ENCODE data around the gene FLOT1. TPM values are rescaled to one million over a fixed set of nuclear protein-coding genes. Genes with fewer than 3 reads are reported as not detected.

The FLOT1 gene
- total RNA-seq, 5 donors from 2014 or later (not counting 1 experiment from before 2014, with no cell fraction given) = 62.2 to 109 (median 74.2) TPM

- ChIA-PET POLR2A (no interaction called here), CTCF (no interaction called here)
- no peak overlapping the region for H3K27ac ChIP-seq (ENCODE audit: low read length)
- no peaks in the 10 kb centered on the region for H3K9me3 Mint-ChIP-seq
- no CpG with 5 or more reads among the region's 2 CpGs for WGBS (ENCODE audit: insufficient coverage)
- H3K9me3 ChIP-seq = no peaks in the 10 kb centered on the region
- peaks cover 9 to 20% (median 16%) of the 10 kb centered on the region in 3 donors for H3K4me1 Mint-ChIP-seq
- no peak overlapping the region for H3K4me3 ChIP-seq (ENCODE audit: control insufficient read depth in 1 of 2, extremely low read depth in 1 of 2, low read length in 1 of 2)
- H3K27me3 Mint-ChIP-seq = no peaks in the 10 kb centered on the region
- ATAC-seq (replicated peaks in 1 of 4) (no peak), DNase-seq (no peak)
- no peak overlapping the region for H3K4me3 Mint-ChIP-seq
- peaks cover 6 to 57% of the 10 kb centered on the region in 2 donors for H3K36me3 ChIP-seq (ENCODE audit: control insufficient read depth in 2 of 2, extremely low read depth in 1 of 2, insufficient read depth in 1 of 2, low read length in 1 of 2)
- H3K27ac Mint-ChIP-seq = no peak overlapping the region
- H3K4me1 ChIP-seq (ENCODE audit: control insufficient read depth in 1 of 2, extremely low read depth in 1 of 2, insufficient read depth in 2 of 2, low read length in 2 of 2) = peaks cover 0 to 7% of the 10 kb centered on the region in 2 experiments
- H3K27me3 ChIP-seq (replicated peaks in 1 of 2; ENCODE audit: control insufficient read depth in 2 of 2, extremely low read depth in 1 of 2, insufficient read depth in 2 of 2, low read length in 1 of 2) = no peaks in the 10 kb centered on the region
- H3K36me3 Mint-ChIP-seq = peaks cover 66% of the 10 kb centered on the region
Observed at GRCh38 chr6:30709101-30709868, 33.2 kb downstream of the FLOT1 start.

- no peak overlapping the region for H3K4me3 ChIP-seq (ENCODE audit: control insufficient read depth in 1 of 2, extremely low read depth in 1 of 2, low read length in 1 of 2)
- no peaks in the 10 kb centered on the region for H3K27me3 ChIP-seq (replicated peaks in 1 of 2; ENCODE audit: control insufficient read depth in 2 of 2, extremely low read depth in 1 of 2, insufficient read depth in 2 of 2, low read length in 1 of 2)
- ATAC-seq (replicated peaks in 1 of 4) (no peak), DNase-seq (no peak)
- no peaks in the 10 kb centered on the region for H3K9me3 ChIP-seq
- Mint-ChIP-seq H3K36me3 (peaks cover 64% of the 10 kb centered on the region), H3K27ac (no peak overlapping the region), H3K27me3 (no peaks in the 10 kb centered on the region), H3K4me1 (peaks cover 5 to 12% (median 10%) of the 10 kb centered on the region in 3 donors), H3K4me3 (no peak overlapping the region), H3K9me3 (no peaks in the 10 kb centered on the region)
- H3K27ac ChIP-seq (ENCODE audit: low read length) = no peak overlapping the region
- peaks cover 0 to 7% of the 10 kb centered on the region in 2 experiments for H3K4me1 ChIP-seq (ENCODE audit: control insufficient read depth in 1 of 2, extremely low read depth in 1 of 2, insufficient read depth in 2 of 2, low read length in 2 of 2)
- ChIA-PET CTCF (interaction anchor here in 1 of 2 donors (0.6 kb wide), 1 partner anchor 191 kb away, joined by 5 read pairs; no protein-coding TSS in a partner anchor), POLR2A (interaction anchor here in 1 of 2 donors (0.6 kb wide), 1 partner anchor 1447 kb away, joined by 5 read pairs; no protein-coding TSS in a partner anchor)
- peaks cover 10 to 54% of the 10 kb centered on the region in 2 donors for H3K36me3 ChIP-seq (ENCODE audit: control insufficient read depth in 2 of 2, extremely low read depth in 1 of 2, insufficient read depth in 1 of 2, low read length in 1 of 2)
- 100% methylated on average over 1 of the region's 6 CpGs for WGBS (ENCODE audit: insufficient coverage)
Observed at GRCh38 chr6:30707281-30707850, 35.1 kb downstream of the FLOT1 start.

- CTCF ChIA-PET = interaction anchor here in 1 of 2 donors (0.6 kb wide), 1 partner anchor 25 kb away, joined by 4 read pairs; no protein-coding TSS in a partner anchor
- WGBS (ENCODE audit: insufficient coverage) = 100% methylated on average over 2 of the region's 4 CpGs
- Mint-ChIP-seq H3K36me3 (peaks cover 54% of the 10 kb centered on the region), H3K4me1 (peaks cover 0 to under 1% (median 0%) of the 10 kb centered on the region in 3 donors), H3K27ac (peak overlapping the region in 1 of 2 donors; percentile 34), H3K9me3 (no peaks in the 10 kb centered on the region), H3K27me3 (no peaks in the 10 kb centered on the region), H3K4me3 (no peak overlapping the region)
- POLR2A ChIA-PET = interaction anchor here in 1 of 2 donors (0.6 to 0.7 kb wide), 2 partner anchors 12 to 896 kb away, joined by 3 to 8 read pairs; no protein-coding TSS in a partner anchor
- Histone ChIP-seq H3K4me1 (ENCODE audit: control insufficient read depth in 1 of 2, extremely low read depth in 1 of 2, insufficient read depth in 2 of 2, low read length in 2 of 2) (no peaks in the 10 kb centered on the region), H3K27me3 (replicated peaks in 1 of 2; ENCODE audit: control insufficient read depth in 2 of 2, extremely low read depth in 1 of 2, insufficient read depth in 2 of 2, low read length in 1 of 2) (no peaks in the 10 kb centered on the region), H3K36me3 (ENCODE audit: control insufficient read depth in 2 of 2, extremely low read depth in 1 of 2, insufficient read depth in 1 of 2, low read length in 1 of 2) (peaks cover 13 to 38% of the 10 kb centered on the region in 2 donors), H3K4me3 (ENCODE audit: control insufficient read depth in 1 of 2, extremely low read depth in 1 of 2, low read length in 1 of 2) (no peak overlapping the region), H3K9me3 (no peaks in the 10 kb centered on the region), H3K27ac (ENCODE audit: low read length) (no peak overlapping the region)
- ATAC-seq (replicated peaks in 1 of 4) (no peak), DNase-seq (no peak)
Observed at GRCh38 chr6:30705620-30706019, 36.9 kb downstream of the FLOT1 start.

GRCh38 chr6:30703821-30704220 is 38.7 kb downstream of the FLOT1 start:
- CTCF ChIA-PET = interaction anchor here in 1 of 2 donors (0.6 kb wide), 1 partner anchor 30 kb away, joined by 3 read pairs; no protein-coding TSS in a partner anchor
- H3K36me3 ChIP-seq (ENCODE audit: control insufficient read depth in 2 of 2, extremely low read depth in 1 of 2, insufficient read depth in 1 of 2, low read length in 1 of 2) = peaks cover 13 to 36% of the 10 kb centered on the region in 2 donors
- WGBS (ENCODE audit: insufficient coverage) = 100% methylated on average over 4 of the region's 4 CpGs

GRCh38 chr6:30703011-30703410 is 39.5 kb downstream of the FLOT1 start:
- no peak overlapping the region for H3K4me3 Mint-ChIP-seq
- Histone ChIP-seq H3K27me3 (replicated peaks in 1 of 2; ENCODE audit: control insufficient read depth in 2 of 2, extremely low read depth in 1 of 2, insufficient read depth in 2 of 2, low read length in 1 of 2) (no peaks in the 10 kb centered on the region), H3K4me1 (ENCODE audit: control insufficient read depth in 1 of 2, extremely low read depth in 1 of 2, insufficient read depth in 2 of 2, low read length in 2 of 2) (no peaks in the 10 kb centered on the region), H3K4me3 (ENCODE audit: control insufficient read depth in 1 of 2, extremely low read depth in 1 of 2, low read length in 1 of 2) (no peak overlapping the region), H3K9me3 (no peaks in the 10 kb centered on the region), H3K36me3 (ENCODE audit: control insufficient read depth in 2 of 2, extremely low read depth in 1 of 2, insufficient read depth in 1 of 2, low read length in 1 of 2) (peaks cover 13 to 30% of the 10 kb centered on the region in 2 donors), H3K27ac (ENCODE audit: low read length) (no peak overlapping the region)
- POLR2A ChIA-PET = no interaction called here
- no peaks in the 10 kb centered on the region for H3K9me3 Mint-ChIP-seq
- peaks cover 55% of the 10 kb centered on the region for H3K36me3 Mint-ChIP-seq
- no peaks in the 10 kb centered on the region for H3K4me1 Mint-ChIP-seq
- H3K27me3 Mint-ChIP-seq = no peaks in the 10 kb centered on the region
- CTCF ChIA-PET = no interaction called here
- H3K27ac Mint-ChIP-seq = no peak overlapping the region
- WGBS (ENCODE audit: insufficient coverage) = 96% methylated on average over 6 of the region's 10 CpGs
- DNase-seq = no peak
- no peak for ATAC-seq (replicated peaks in 1 of 4)

More at GRCh38 chr6:30703821-30704220, 38.7 kb downstream of the FLOT1 start:
- Histone ChIP-seq H3K4me3 (ENCODE audit: control insufficient read depth in 1 of 2, extremely low read depth in 1 of 2, low read length in 1 of 2) (no peak overlapping the region), H3K4me1 (ENCODE audit: control insufficient read depth in 1 of 2, extremely low read depth in 1 of 2, insufficient read depth in 2 of 2, low read length in 2 of 2) (no peaks in the 10 kb centered on the region), H3K27me3 (replicated peaks in 1 of 2; ENCODE audit: control insufficient read depth in 2 of 2, extremely low read depth in 1 of 2, insufficient read depth in 2 of 2, low read length in 1 of 2) (no peaks in the 10 kb centered on the region), H3K9me3 (no peaks in the 10 kb centered on the region), H3K27ac (ENCODE audit: low read length) (no peak overlapping the region)
- ATAC-seq (replicated peaks in 1 of 4) = no peak
- Mint-ChIP-seq H3K27me3 (no peaks in the 10 kb centered on the region), H3K4me1 (no peaks in the 10 kb centered on the region), H3K9me3 (no peaks in the 10 kb centered on the region), H3K4me3 (no peak overlapping the region), H3K36me3 (peaks cover 58% of the 10 kb centered on the region), H3K27ac (no peak overlapping the region)
- DNase-seq = no peak
- POLR2A ChIA-PET = no interaction called here

GRCh38 chr6:30700340-30700739 is 42.1 kb downstream of the FLOT1 start:
- Histone ChIP-seq H3K4me3 (ENCODE audit: control insufficient read depth in 1 of 2, extremely low read depth in 1 of 2, low read length in 1 of 2) (no peak overlapping the region), H3K36me3 (ENCODE audit: control insufficient read depth in 2 of 2, extremely low read depth in 1 of 2, insufficient read depth in 1 of 2, low read length in 1 of 2) (peaks cover 13 to 23% of the 10 kb centered on the region in 2 donors), H3K4me1 (ENCODE audit: control insufficient read depth in 1 of 2, extremely low read depth in 1 of 2, insufficient read depth in 2 of 2, low read length in 2 of 2) (no peaks in the 10 kb centered on the region), H3K9me3 (no peaks in the 10 kb centered on the region), H3K27me3 (replicated peaks in 1 of 2; ENCODE audit: control insufficient read depth in 2 of 2, extremely low read depth in 1 of 2, insufficient read depth in 2 of 2, low read length in 1 of 2) (no peaks in the 10 kb centered on the region), H3K27ac (ENCODE audit: low read length) (no peak overlapping the region)
- H3K36me3 Mint-ChIP-seq = peaks cover 40% of the 10 kb centered on the region
- H3K4me3 Mint-ChIP-seq = no peak overlapping the region
- ATAC-seq (replicated peaks in 1 of 4) (no peak), DNase-seq (no peak)
- WGBS (ENCODE audit: insufficient coverage) = no CpG with 5 or more reads among the region's 4 CpGs
- no peak overlapping the region for H3K27ac Mint-ChIP-seq
- ChIA-PET CTCF (interaction anchor here in 1 of 2 donors (0.5 to 1.0 kb wide), 2 partner anchors 21 to 147 kb away, joined by 3 to 5 read pairs; no protein-coding TSS in a partner anchor), POLR2A (interaction anchor here in 1 of 2 donors (0.6 kb wide), 1 partner anchor 539 kb away, joined by 5 read pairs; the partner anchor contains the start of gene TRIM10)
- H3K9me3 Mint-ChIP-seq = no peaks in the 10 kb centered on the region
- no peaks in the 10 kb centered on the region for H3K4me1 Mint-ChIP-seq
- no peaks in the 10 kb centered on the region for H3K27me3 Mint-ChIP-seq

All from T-cell (primary cell).